Keratinocyte (primary cell): ENCODE results near the gene FOXB2.

Experiments used
- CTCF ChIP-seq, 3 experiments: IDR thresholded peaks in 1 of 3; conservative IDR thresholded peaks in 1 of 3; optimal IDR thresholded peaks in 1 of 3; 2 replicates in 2 of 3; 3 replicates in 1 of 3; pipeline versions ENCODE3 to v1.5.1; 2011; ENCODE audit warnings: low read length in 3 of 3, mild to moderate bottlenecking in 3 of 3, moderate library complexity in 2 of 3, control low read depth in 1 of 3, inconsistent platforms in 1 of 3; ENCODE audit not compliant: insufficient read depth in 2 of 3; ENCODE audit errors: extremely low read depth in 1 of 3
- EZH2 ChIP-seq: IDR thresholded peaks from one replicate; pipeline ENCODE4 v1.6.1; 2012; ENCODE audit warnings: inconsistent platforms, mild to moderate bottlenecking, low read length, moderate library complexity

GRCh38 chr9:77028478-77028877 is 9.0 kb downstream of the FOXB2 start:
- TF ChIP-seq CTCF (optimal IDR thresholded peaks at IDR 0.05 in 1 of 3, IDR thresholded peaks at IDR 0.05 in 1 of 3, conservative IDR thresholded peaks at IDR 0.05 in 1 of 3; ENCODE audit: extremely low read depth in 1 of 3, insufficient read depth in 2 of 3, low read length in 3 of 3) (no peak), EZH2 (no peak)
